Fibroblast of lung (primary cell): ENCODE data around the gene BCL7C. TPM values are rescaled to one million over a fixed set of nuclear protein-coding genes. Genes with fewer than 3 reads are reported as not detected.
"Not testable (repeated sequence)": the region's sequence is repeated elsewhere in the genome, so short reads cannot be mapped to it uniquely, and the experiment has no call there.

Source experiments
- DNase-seq, 2 donors: peaks; one replicate each; pipeline versions ENCODE4 v3.0.0 to v3.0.0-alpha.2; 2010; ENCODE audit warnings: low read depth in 2 of 2
- H2AFZ ChIP-seq: 2 replicates; pipeline ENCODE4 v1.5.1; 2012; ENCODE audit warnings: low read length, control low read depth, inconsistent platforms
- H3K27ac ChIP-seq: 2 replicates; pipeline ENCODE4 v1.5.1; 2011; ENCODE audit warnings: low read length, control low read depth; ENCODE audit not compliant: insufficient read depth
- H3K27me3 ChIP-seq: 2 replicates; pipeline ENCODE4 v1.5.1; 2011; ENCODE audit warnings: mild to moderate bottlenecking, low read length; ENCODE audit not compliant: control insufficient read depth, insufficient read depth
- H3K36me3 ChIP-seq: 2 replicates; pipeline ENCODE4 v1.5.1; 2011; ENCODE audit warnings: low read length; ENCODE audit not compliant: control insufficient read depth, insufficient read depth
- H3K4me1 ChIP-seq: 2 replicates; pipeline ENCODE4 v1.5.1; 2011; ENCODE audit warnings: low read length; ENCODE audit not compliant: control insufficient read depth, insufficient read depth; ENCODE audit errors: extremely low read depth
- H3K4me2 ChIP-seq: 2 replicates; pipeline ENCODE4 v1.5.1; 2011; ENCODE audit warnings: low read length, control low read depth; ENCODE audit not compliant: insufficient read depth; ENCODE audit errors: extremely low read depth
- H3K4me3 ChIP-seq, 4 experiments: fragments of 200-600 bp in 1 of 4; sonication (generic) in 1 of 4; replicated peaks in 1 of 4; 2 replicates each; pipeline ENCODE4 v1.5.1; 2011 to 2016; ENCODE audit warnings: low read length in 4 of 4, low read depth in 3 of 4, mild to moderate bottlenecking in 3 of 4, control low read depth in 2 of 4, inconsistent platforms in 1 of 4, mixed read lengths in 1 of 4; ENCODE audit not compliant: insufficient read depth in 1 of 4; ENCODE audit errors: control extremely low read depth in 1 of 4
- H3K79me2 ChIP-seq: 2 replicates; pipeline ENCODE4 v1.5.1; 2012; ENCODE audit warnings: mild to moderate bottlenecking, low read length, inconsistent platforms; ENCODE audit not compliant: control insufficient read depth, insufficient read depth
- H3K9ac ChIP-seq: 2 replicates; pipeline ENCODE4 v1.5.1; 2011; ENCODE audit warnings: mild to moderate bottlenecking, low read length, control low read depth; ENCODE audit not compliant: insufficient read depth
- H3K9me3 ChIP-seq: 2 replicates; pipeline ENCODE4 v1.5.1; 2012; ENCODE audit warnings: low read depth, low read length; ENCODE audit not compliant: control insufficient read depth, insufficient read depth
- H4K20me1 ChIP-seq: 2 replicates; pipeline ENCODE4 v1.5.1; 2011; ENCODE audit warnings: low read length; ENCODE audit not compliant: control insufficient read depth, insufficient read depth; ENCODE audit errors: extremely low read depth
- CTCF ChIP-seq, 2 donors: IDR thresholded peaks in 1 of 2; conservative IDR thresholded peaks in 1 of 2; 1 replicate in 1 of 2; 2 replicates in 1 of 2; pipeline ENCODE4 v1.5.1; 2011 to 2012; ENCODE audit warnings: low read length in 2 of 2, control low read depth in 1 of 2, inconsistent platforms in 1 of 2, low read depth in 1 of 2, mild to moderate bottlenecking in 1 of 2
- EZH2 ChIP-seq: IDR thresholded peaks from 2 replicates; pipeline ENCODE4 v1.5.1; 2012; ENCODE audit warnings: low read length, control low read depth, mild to moderate bottlenecking; ENCODE audit errors: missing control alignments
- polyA minus RNA-seq: library from RNA; depleted of rRNA, polyadenylated mRNA; stranded (reverse); fragments of >200 nt; gene quantifications from 2 replicates; pipeline ENCODE4 v1.2.3, GENCODE V29; 2011; ENCODE audit warnings: low replicate concordance
- polyA plus RNA-seq, 2 donors: library from polyadenylated mRNA; depleted of rRNA in 1 of 2; stranded (reverse) in 1 of 2; unstranded in 1 of 2; fragments of >200 nt; gene quantifications; 2 replicates each; pipeline ENCODE4 v1.2.1, GENCODE V29; 2011 to 2012; ENCODE audit warnings: missing spikeins in 1 of 2
- total RNA-seq: library from RNA; depleted of rRNA; stranded (reverse); fragments of >200 nt; gene quantifications from 2 replicates; pipeline ENCODE4 v1.2.1, GENCODE V29; 2014

Gene BCL7C
- 28.2 and 31.3 TPM in 2 replicates for total RNA-seq
- polyA plus RNA-seq: 24.8 and 25.6 TPM in 2 replicates
- polyA plus RNA-seq (2012): 31.0 and 45.2 TPM in 2 replicates
- polyA minus RNA-seq: 5.8 and 9.5 TPM in 2 replicates

- peaks cover 12% of the 10 kb centered on the region for H3K79me2 ChIP-seq
- H3K27ac ChIP-seq: peak within 1 kb of the TSS; percentile 82
- H3K36me3 ChIP-seq: peaks cover 1% of the 10 kb centered on the region
- peak within 1 kb of the TSS; percentile 98 for H3K4me2 ChIP-seq
- H3K9ac ChIP-seq: peak within 1 kb of the TSS; percentile 93
- no peaks in the 10 kb centered on the region for H4K20me1 ChIP-seq
- H3K27me3 ChIP-seq: no peaks in the 10 kb centered on the region
- H3K4me1 ChIP-seq: peaks cover 24% of the 10 kb centered on the region
- peak; percentile 81 to 87 for DNase-seq
- H3K9me3 ChIP-seq: no peaks in the 10 kb centered on the region
- H2AFZ ChIP-seq: peak within 1 kb of the TSS; percentile 98
- peak within 1 kb of the TSS; percentile 77 to 90 (median 85) for H3K4me3 ChIP-seq
- peak; percentile 22 to 25 for TF ChIP-seq CTCF (conservative IDR thresholded peaks at IDR 0.05 in 1 of 2, IDR thresholded peaks at IDR 0.05 in 1 of 2; ENCODE audit: low read depth in 1 of 2, low read length in 2 of 2)
- no peak for TF ChIP-seq EZH2
Measured at GRCh38 chr16:30893744-30894539, at the start of gene BCL7C. Gene BCL7C (minus strand): TSS chr16:30894077. CDS start chr16:30893944, 133 bp downstream.

DNA sequence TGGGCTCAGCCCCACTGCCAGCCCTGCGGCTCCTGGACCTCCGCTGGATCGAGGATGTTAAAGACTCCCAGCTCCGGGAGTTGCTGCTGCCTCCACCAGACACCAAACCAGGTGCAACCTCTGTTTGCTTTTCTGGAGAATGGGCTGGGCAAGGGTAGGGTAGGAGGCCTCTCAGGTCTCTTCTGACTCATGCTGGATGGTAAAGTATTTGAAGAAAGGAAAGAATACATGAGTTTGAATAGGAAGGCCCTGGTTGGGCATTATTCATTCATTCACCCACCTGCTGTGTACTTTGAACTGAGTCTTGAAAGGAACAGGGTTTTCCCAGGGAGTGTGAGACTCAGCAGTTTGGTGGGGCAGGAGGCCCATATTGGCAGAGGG, 48.5 kb upstream of the BCL7C start:
- H3K9me3 ChIP-seq: no peaks in the 10 kb centered on the region
- no peak for DNase-seq
- no peak overlapping the region for H3K9ac ChIP-seq
- no peak overlapping the region for H3K4me2 ChIP-seq
- no peak overlapping the region for H2AFZ ChIP-seq
- peaks cover 18% of the 10 kb centered on the region for H3K36me3 ChIP-seq
- H3K27ac ChIP-seq: no peak overlapping the region
- peaks cover 4% of the 10 kb centered on the region for H3K4me1 ChIP-seq
- no peaks in the 10 kb centered on the region for H4K20me1 ChIP-seq
- H3K27me3 ChIP-seq: no peaks in the 10 kb centered on the region
- no peak overlapping the region for H3K4me3 ChIP-seq
- TF ChIP-seq CTCF (conservative IDR thresholded peaks at IDR 0.05 in 1 of 2, IDR thresholded peaks at IDR 0.05 in 1 of 2; ENCODE audit: low read depth in 1 of 2, low read length in 2 of 2): no peak
- no peak for TF ChIP-seq EZH2
- no peaks in the 10 kb centered on the region for H3K79me2 ChIP-seq

GRCh38 chr16:30941600-30942425, 47.9 kb upstream of the BCL7C start:
- no peak overlapping the region for H2AFZ ChIP-seq
- H3K9me3 ChIP-seq: no peaks in the 10 kb centered on the region
- no peaks in the 10 kb centered on the region for H4K20me1 ChIP-seq
- no peaks in the 10 kb centered on the region for H3K27me3 ChIP-seq
- no peaks in the 10 kb centered on the region for H3K79me2 ChIP-seq
- H3K27ac ChIP-seq: peak overlapping the region; percentile 1
- DNase-seq: peak; percentile 50 to 56
- no peak overlapping the region for H3K9ac ChIP-seq
- TF ChIP-seq CTCF (conservative IDR thresholded peaks at IDR 0.05 in 1 of 2, IDR thresholded peaks at IDR 0.05 in 1 of 2; ENCODE audit: low read depth in 1 of 2, low read length in 2 of 2) (peak; percentile 77 to 88), EZH2 (no peak)
- H3K36me3 ChIP-seq: peaks cover 19% of the 10 kb centered on the region
- peaks cover 4% of the 10 kb centered on the region for H3K4me1 ChIP-seq
- H3K4me3 ChIP-seq: no peak overlapping the region
- no peak overlapping the region for H3K4me2 ChIP-seq

DNA sequence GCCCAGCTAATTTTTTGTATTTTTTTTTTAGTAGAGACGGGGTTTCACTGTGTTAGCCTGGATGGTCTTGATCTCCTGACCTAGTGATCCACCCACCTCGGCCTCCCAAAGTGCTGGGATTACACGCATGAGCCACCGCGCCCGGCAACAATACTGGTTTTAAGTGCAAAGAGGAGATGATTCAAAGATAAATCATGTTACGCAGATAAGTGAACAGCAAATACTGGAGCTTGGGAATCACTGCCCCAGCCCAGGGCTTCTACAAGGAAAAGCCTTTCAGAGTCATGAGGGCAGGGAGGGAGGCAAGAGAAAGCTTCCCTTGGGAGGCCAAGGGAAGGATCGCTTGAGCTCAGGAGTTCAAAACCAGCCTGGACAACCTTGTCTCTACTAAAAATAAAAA, 45.7 kb upstream of the BCL7C start:
- not testable (repeated sequence) for H3K9ac ChIP-seq, H3K4me1 ChIP-seq, H3K79me2 ChIP-seq, H3K4me3 ChIP-seq, H3K27ac ChIP-seq, H2AFZ ChIP-seq, H3K4me2 ChIP-seq, H3K9me3 ChIP-seq, H4K20me1 ChIP-seq, H3K27me3 ChIP-seq
- DNase-seq: peak in 1 of 2 donors; percentile 40
- peaks cover 21% of the 10 kb centered on the region for H3K36me3 ChIP-seq
